ENCODE data around the gene GGT6.

GGT6 gene

GRCh38 chr17:4539025-4539424, 21.4 kb downstream of the GGT6 start:
- DNase-seq (ENCODE audit: low spot score), result no peak

DNA sequence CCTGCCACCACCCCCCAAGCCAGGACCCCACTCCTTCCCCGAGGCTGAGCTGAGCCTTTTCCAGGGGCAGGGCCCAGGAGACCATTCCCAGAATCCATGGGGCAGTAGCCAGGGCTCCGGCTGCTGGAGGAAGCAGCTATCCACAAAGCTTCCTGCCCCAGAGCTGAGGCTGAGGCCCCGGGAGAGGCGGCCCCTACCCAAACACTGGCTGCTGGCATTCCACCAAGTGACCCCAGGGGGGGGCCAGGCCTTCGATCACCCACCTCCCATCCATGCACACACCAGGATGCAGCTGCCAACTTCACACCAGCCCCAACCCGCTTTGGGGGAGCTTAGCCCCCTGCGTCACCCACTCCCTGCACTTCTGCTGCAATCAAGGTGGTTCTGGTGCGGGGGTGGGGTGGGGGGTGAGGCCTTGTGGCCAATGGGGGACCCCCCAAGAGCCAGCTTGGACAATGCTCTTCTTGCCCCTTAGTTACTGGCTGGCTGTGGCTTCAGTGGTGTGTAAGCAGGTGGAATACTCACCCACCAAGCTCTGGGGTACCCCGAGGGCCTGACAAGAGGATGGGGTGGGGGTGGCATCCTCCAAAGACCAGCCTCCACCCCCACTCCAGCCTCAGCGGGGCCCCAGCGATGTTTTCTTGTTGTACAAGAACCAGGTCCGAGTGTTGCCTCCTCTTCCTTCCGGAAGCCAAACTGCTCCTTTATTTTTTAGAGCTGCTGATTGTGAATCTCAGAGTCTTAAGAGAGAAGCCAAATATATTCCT, 22.0 kb downstream of the GGT6 start:
- no peak for DNase-seq (ENCODE audit: low spot score)

DNA sequence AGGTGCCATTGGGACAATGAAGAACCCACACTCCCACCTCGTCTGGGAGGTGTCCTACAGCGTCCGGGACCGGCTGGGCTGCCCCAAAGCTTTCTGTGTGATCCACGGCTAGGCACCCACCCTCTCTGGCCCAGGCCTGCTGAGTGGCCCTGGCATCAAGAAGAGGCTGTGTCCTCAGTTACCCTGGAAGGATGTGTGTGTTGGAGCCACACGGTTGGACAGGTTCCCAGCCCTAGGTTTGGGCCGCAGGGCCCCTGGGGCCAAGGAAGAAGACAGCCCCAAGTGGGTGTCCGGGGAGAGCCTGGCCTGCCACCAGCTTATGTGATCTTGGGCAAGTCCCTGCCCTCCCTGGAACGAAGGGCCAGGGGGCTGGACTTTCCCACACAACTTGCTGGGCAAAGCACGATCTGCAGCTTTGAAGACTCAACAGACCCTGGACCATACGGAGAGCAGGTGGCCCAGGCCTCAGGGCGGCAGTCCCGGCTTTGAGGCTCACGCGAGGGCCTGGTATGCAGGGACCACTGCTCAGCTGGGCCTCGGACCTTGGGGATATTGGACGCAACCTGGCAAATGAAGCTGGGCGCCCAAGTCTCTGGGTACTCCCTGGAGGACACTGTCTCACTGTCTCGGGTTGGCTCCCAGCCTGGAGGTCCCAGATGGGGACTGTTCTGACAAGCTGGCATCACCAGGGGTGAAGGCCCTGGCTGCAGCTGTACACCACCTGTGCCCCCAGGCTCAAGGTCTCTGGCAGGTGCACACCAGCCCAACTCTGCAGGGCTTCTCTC, 22.7 kb downstream of the GGT6 start:
- no peak for DNase-seq (ENCODE audit: low spot score)

DNA sequence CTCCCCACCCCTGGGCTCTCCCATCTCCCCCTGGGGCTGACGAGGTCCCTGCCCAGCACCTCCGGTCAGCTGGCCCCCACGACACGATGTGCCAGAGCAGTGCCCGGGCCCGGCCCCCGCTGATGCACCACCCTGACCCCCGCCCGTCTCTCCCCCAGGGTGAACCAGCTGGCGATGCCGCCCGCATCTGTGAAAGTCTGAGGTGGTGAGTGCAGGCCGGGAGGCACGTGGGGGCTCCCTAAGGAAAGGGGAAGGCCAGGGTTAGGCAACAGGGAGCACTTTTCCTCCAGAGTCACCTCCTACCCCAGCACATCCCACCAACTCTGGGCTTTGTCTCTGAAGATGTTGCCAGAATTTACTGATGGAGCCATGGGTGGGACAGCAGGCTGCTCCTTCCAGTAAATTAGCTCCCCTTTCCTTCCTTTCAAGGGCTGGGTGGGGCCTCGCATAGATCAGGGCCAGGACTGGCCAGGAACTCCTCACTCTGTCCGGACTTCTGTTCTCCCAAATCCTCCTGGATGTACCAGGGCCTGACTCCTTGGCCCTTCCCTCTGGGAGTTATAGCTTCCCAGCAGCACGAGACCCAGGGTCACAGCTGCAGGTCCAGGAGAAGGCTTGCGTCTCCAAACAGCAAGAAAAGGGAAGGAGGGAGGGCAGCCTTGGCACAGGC, 23.5 kb downstream of the GGT6 start:
- DNase-seq (ENCODE audit: low spot score), result no peak

- no peak for DNase-seq (ENCODE audit: low spot score)
Measured at GRCh38 chr17:4536259-4536741, 24.1 kb downstream of the GGT6 start.

DNA sequence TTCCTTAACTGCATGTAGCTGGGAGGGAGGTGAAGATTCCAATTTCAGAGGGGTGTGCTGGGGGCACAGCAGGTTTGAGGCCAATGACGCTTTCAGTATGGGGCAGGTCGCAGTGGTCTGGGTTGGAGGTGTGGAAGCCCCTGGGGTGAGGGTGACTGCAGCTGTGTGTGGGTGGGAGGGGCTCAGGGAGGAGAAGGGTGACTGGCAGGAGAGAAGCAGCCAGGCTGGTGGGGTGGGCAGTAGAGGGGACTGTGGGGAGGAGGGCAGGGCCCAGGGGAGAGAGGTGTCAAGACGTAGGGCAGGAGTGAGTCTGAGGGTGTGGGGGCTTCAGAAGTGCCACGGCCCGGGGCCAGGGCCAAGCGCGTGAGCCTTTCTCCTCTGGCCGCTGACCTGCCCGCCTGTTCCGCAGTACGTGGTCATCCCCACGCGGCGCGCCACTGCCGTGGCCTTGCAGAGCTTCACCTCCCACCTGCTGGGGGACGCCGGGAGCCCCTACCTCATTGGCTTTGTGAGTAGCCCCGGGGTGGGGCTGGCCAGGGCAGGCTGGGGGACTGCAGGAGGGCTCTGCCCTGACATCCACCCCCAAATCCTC, 24.6 kb downstream of the GGT6 start:
- no peak for DNase-seq (ENCODE audit: low spot score)

DNA sequence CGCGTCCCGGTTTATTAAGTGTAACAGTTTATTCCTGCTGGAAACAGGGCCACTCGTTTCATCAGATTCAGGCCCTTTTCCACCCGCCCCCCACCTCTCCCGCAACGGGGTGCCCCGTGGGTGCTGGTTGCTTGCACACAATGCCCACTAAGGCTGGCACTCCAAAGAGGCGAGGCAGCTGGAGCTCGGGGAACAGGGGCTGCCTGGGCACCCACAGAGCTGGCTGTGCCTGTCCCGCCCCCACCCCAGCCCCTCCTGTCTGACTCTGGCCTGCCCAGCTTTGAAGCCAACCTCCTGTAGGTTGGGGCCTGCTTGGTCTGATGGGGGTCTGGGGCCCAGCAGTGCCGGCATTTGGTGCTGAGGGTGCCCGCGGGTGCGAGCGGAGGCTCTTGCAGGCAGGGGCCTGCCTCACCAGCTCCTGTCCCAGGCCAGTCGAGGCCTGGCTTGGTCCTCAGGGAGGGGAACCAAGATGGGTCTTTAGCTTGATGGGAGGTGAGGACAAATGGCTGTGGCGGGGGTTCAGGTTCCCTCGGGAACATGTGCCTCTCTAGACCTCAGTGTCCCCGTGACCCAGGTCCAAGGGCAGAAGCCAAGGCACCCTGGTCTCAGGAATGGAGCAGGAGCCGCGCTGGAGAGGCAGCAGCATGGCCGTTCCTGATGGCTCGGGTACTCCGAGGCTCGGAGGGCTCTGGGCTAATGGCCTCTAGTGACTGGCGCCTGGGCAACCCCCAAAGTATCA, 25.3 kb downstream of the GGT6 start:
- DNase-seq (ENCODE audit: low spot score), result no peak

- no peak for DNase-seq (ENCODE audit: low spot score)
Measured at GRCh38 chr17:4534515-4534914, 25.9 kb downstream of the GGT6 start.

- no peak for DNase-seq (ENCODE audit: low spot score)
Measured at GRCh38 chr17:4533523-4534504, 26.6 kb downstream of the GGT6 start.

DNA sequence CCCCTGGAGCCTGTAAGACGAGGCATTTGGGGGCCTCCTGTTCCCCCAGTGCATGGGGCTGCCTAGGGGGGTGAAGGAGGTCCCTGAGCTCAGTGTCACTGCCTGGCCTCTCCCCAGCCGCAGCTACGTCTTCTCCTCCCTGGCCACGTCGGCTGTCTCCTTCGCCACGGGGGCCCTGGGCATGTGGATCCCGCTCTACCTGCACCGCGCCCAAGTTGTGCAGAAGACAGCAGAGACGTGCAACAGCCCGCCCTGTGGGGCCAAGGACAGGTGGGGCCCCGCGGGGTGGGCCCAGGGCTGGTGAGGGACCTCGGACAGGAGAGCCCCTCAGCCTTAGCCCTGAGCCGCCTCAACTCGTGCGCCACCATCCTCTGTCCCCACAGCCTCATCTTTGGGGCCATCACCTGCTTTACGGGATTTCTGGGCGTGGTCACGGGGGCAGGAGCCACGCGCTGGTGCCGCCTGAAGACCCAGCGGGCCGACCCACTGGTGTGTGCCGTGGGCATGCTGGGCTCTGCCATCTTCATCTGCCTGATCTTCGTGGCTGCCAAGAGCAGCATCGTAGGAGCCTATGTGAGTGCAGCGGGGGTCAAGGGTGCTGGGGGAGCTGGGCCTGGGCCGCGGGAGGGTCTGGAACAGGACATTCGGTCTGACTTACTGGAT, 27.4 kb downstream of the GGT6 start:
- no peak for DNase-seq (ENCODE audit: low spot score)

DNA sequence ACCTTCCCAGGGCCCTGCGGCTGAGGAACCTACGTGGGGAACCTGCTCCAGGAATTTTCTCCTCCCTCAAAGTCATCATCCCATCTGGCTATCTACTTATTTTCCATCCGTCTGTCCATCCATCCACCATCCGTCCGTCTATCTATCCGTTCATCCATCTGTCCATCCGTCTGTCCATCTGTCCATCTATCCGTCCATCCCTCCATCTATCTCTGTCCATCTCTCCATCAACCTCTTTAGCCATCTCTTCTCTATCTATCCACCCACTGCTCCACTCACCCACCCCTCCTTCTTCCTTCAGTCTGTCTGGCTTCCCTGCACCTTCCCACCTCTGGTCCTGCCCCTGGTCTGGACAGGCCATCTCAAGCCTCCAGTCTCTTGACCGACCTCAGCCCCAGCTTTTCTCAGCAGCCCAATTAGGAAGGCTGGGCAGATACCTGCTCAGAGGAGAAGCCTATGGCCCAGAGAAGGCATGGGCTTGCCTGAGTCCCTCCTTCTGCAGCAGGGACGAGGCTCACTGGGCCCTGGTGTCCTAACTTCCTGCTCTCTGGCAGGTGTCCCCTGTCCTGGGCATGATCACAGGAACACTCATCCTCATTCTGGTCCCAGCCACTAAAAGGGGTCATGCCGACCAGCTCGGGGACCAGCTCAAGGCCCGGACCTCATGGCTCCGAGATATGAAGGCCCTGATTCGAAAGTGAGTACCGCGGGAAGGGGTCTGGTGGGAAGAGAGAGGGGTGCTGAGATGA, 28.2 kb downstream of the GGT6 start:
- DNase-seq (ENCODE audit: low spot score), result no peak

- DNase-seq (ENCODE audit: low spot score), result no peak
Measured at GRCh38 chr17:4530799-4531730, 29.3 kb downstream of the GGT6 start.

- DNase-seq (ENCODE audit: low spot score), result no peak
Measured at GRCh38 chr17:4529533-4530152, 30.7 kb downstream of the GGT6 start.

DNA sequence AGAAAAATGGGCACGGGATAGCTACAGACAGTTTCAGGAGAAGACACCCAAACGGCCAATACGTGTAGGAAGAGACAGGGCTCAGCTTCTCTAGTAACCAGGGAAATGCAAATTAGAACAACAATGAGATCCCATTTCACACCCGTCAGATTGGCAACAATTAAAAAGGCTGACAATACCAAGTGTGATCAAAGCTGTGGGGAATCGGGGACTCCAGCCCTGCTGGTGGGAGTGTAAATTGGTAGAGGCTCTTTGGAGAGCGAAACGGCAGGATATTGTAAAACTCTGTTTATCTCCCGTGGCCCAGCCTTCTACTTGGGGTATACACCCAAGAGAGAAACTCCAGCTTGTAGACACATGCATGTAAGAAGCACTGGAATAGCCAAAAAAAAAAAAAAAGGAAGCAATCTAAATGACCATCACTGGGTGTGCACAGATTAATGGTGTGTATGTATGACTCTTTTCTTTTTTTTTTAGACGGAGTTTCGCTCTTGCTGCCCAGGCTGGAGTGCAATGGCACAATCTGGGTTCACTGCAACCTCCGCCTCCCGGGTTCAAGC, 32.7 kb downstream of the GGT6 start:
- no peak for DNase-seq (ENCODE audit: low spot score)

- DNase-seq (ENCODE audit: low spot score), result no peak
Measured at GRCh38 chr17:4527134-4527533, 33.2 kb downstream of the GGT6 start.

DNA sequence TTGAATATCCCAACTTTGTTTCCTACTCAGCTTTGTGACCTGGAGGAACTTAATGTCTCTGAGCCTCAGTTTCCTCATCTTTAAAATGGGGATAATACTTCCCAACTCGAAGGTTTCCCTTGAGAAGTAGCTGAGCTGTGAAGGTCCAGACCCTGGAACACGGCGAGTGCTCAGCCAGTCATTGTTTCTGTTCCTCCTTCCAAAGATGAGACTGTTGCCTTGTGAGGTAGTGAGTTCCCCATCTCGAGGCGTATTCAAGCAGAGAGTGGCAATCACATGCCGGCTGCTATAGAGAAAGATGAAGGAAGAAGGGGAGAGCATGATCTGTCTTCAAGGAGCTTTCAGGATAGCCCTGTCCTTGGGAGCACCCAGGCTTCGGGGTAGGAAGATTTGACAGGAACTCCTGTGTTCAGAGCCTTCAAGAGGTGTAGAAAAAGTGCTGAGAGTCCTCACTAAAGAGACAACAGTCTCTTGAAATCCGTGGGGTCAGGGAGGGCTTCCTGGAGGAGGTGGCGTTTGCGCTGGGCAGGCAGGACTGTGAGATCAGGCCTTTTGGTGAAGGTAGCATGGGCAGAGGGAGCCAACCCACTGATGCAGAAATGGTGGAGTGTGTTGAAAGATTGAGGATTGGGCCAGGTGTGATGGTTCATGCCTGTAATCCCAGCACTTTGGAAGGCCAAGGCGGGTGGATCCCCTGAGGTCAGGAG, 34.5 kb downstream of the GGT6 start:
- DNase-seq (ENCODE audit: low spot score), result no peak

GRCh38 chr17:4523946-4524345, 36.4 kb downstream of the GGT6 start:
- no peak for DNase-seq (ENCODE audit: low spot score)
